OCI-LY1 (cell line): Measurements from ENCODE around the gene KRT73.

Experiments
- H2AFZ ChIP-seq: fragments of 200-600 bp; sonication (generic), shearing (Covaris generic); 2 replicates; pipeline ENCODE4 v1.6.0; 2014; ENCODE audit warnings: antibody characterized with exemption, mild to moderate bottlenecking, low read length
- H3F3A ChIP-seq: fragments of 200-600 bp; sonication (generic), shearing (Covaris generic); 2 replicates; pipeline ENCODE4 v1.6.0; 2014; ENCODE audit warnings: mild to moderate bottlenecking, antibody characterized with exemption, low read length, moderate library complexity; ENCODE audit not compliant: insufficient read depth
- H3K27ac ChIP-seq: fragments of 200-600 bp; sonication (generic); 2 replicates; pipeline ENCODE4 v1.5.1; 2014; ENCODE audit warnings: low read length, mixed run types, mild to moderate bottlenecking, low read depth; ENCODE audit not compliant: poor library complexity, severe bottlenecking
- H3K27me3 ChIP-seq: fragments of 200-600 bp; sonication (generic); 2 replicates; pipeline ENCODE4 v1.6.0; 2014; ENCODE audit warnings: antibody characterized with exemption, mild to moderate bottlenecking, low read length, moderate library complexity; ENCODE audit not compliant: insufficient read depth
- H3K36me3 ChIP-seq: fragments of 200-600 bp; sonication (generic); 2 replicates; pipeline ENCODE4 v1.6.1; 2014; ENCODE audit warnings: mild to moderate bottlenecking, antibody characterized with exemption, low read length, moderate library complexity, mixed read lengths; ENCODE audit not compliant: insufficient read depth
- H3K4me1 ChIP-seq: fragments of 200-600 bp; sonication (generic); 2 replicates; pipeline ENCODE4 v1.5.1; 2014; ENCODE audit warnings: mild to moderate bottlenecking, low read length, moderate library complexity; ENCODE audit not compliant: insufficient read depth, severe bottlenecking
- H3K4me2 ChIP-seq: fragments of 200-600 bp; sonication (generic), shearing (Covaris generic); 2 replicates; pipeline ENCODE4 v1.6.1; 2014; ENCODE audit warnings: low read length
- H3K4me3 ChIP-seq: fragments of 200-600 bp; sonication (generic); 2 replicates; pipeline ENCODE4 v1.5.1; 2014; ENCODE audit warnings: low read length, low read depth, mild to moderate bottlenecking, mixed read lengths; ENCODE audit not compliant: poor library complexity, severe bottlenecking
- H3K79me2 ChIP-seq: fragments of 200-600 bp; shearing (Covaris generic); 2 replicates; pipeline ENCODE4 v1.6.1; 2016; ENCODE audit warnings: mixed run types, low read length, mixed read lengths; ENCODE audit not compliant: insufficient read depth
- H3K9ac ChIP-seq: fragments of 200-600 bp; sonication (generic), shearing (Covaris generic); 2 replicates; pipeline ENCODE4 v1.6.1; 2014; ENCODE audit warnings: mild to moderate bottlenecking, low read length, mixed read lengths
- H3K9me2 ChIP-seq: fragments of 200-600 bp; sonication (generic), shearing (Covaris generic); 2 replicates; pipeline ENCODE4 v1.6.1; 2014; ENCODE audit warnings: low read depth, mild to moderate bottlenecking, low read length, mixed read lengths
- H3K9me3 ChIP-seq: fragments of 200-600 bp; shearing (Covaris generic); 2 replicates; pipeline ENCODE4 v1.6.1; 2014; ENCODE audit warnings: low read length, mixed read lengths
- H4K20me1 ChIP-seq: fragments of 200-600 bp; sonication (generic), shearing (Covaris generic); 2 replicates; pipeline ENCODE4 v1.6.0; 2016; ENCODE audit warnings: mild to moderate bottlenecking, low read length; ENCODE audit not compliant: insufficient read depth
- CTCF ChIP-seq: fragments of 200-600 bp; sonication (generic), shearing (Covaris generic); IDR thresholded peaks from 2 replicates; pipeline ENCODE4 v1.5.1; 2017; ENCODE audit warnings: mild to moderate bottlenecking, antibody characterized with exemption, low read length, moderate library complexity, mixed read lengths
- EZH2 ChIP-seq: fragments of 200-600 bp; sonication (generic), shearing (Covaris generic); IDR thresholded peaks from 2 replicates; pipeline ENCODE4 v1.8.0; 2017; ENCODE audit warnings: borderline replicate concordance, mixed run types, mild to moderate bottlenecking, antibody characterized with exemption, low read length, moderate library complexity, mixed read lengths

Gene KRT73

GRCh38 chr12:52614381-52615207 lies 3.8 kb downstream of the KRT73 start:
- H3K9me3 ChIP-seq: no peaks in the 10 kb centered on the region
- H3K4me3 ChIP-seq: no peak overlapping the region
- no peak overlapping the region for H2AFZ ChIP-seq
- no peaks in the 10 kb centered on the region for H3K4me1 ChIP-seq
- no peak overlapping the region for H3K4me2 ChIP-seq
- no peaks in the 10 kb centered on the region for H4K20me1 ChIP-seq
- H3F3A ChIP-seq: no peaks in the 10 kb centered on the region
- no peak overlapping the region for H3K27ac ChIP-seq
- H3K9ac ChIP-seq: no peak overlapping the region
- H3K79me2 ChIP-seq: no peaks in the 10 kb centered on the region
- TF ChIP-seq EZH2: no peak
- no peak for TF ChIP-seq CTCF
- no peaks in the 10 kb centered on the region for H3K36me3 ChIP-seq
- no peaks in the 10 kb centered on the region for H3K27me3 ChIP-seq
- H3K9me2 ChIP-seq: no peaks in the 10 kb centered on the region

- no peaks in the 10 kb centered on the region for H3K36me3 ChIP-seq
- H2AFZ ChIP-seq: no peak overlapping the region
- no peak overlapping the region for H3K4me2 ChIP-seq
- peaks cover 4% of the 10 kb centered on the region; the same call in 1 of the 2 replicates for H3K27me3 ChIP-seq
- no peaks in the 10 kb centered on the region for H3K79me2 ChIP-seq
- no peaks in the 10 kb centered on the region for H4K20me1 ChIP-seq
- H3K9me2 ChIP-seq: no peaks in the 10 kb centered on the region
- H3K4me3 ChIP-seq: no peak overlapping the region
- no peaks in the 10 kb centered on the region for H3F3A ChIP-seq
- H3K4me1 ChIP-seq: no peaks in the 10 kb centered on the region
- no peaks in the 10 kb centered on the region for H3K9me3 ChIP-seq
- TF ChIP-seq CTCF (no peak), EZH2 (no peak)
- H3K9ac ChIP-seq: no peak overlapping the region
- H3K27ac ChIP-seq: no peak overlapping the region
Observed at GRCh38 chr12:52613384-52614030, 4.9 kb downstream of the KRT73 start.

- Histone ChIP-seq H3K27ac (no peak overlapping the region), H3K36me3 (no peaks in the 10 kb centered on the region), H3K4me2 (no peak overlapping the region), H3K79me2 (no peaks in the 10 kb centered on the region), H3K9me2 (no peaks in the 10 kb centered on the region), H3K27me3 (peaks cover 4% of the 10 kb centered on the region; the same call in 1 of the 2 replicates), H2AFZ (no peak overlapping the region), H3K9ac (no peak overlapping the region), H3K9me3 (no peaks in the 10 kb centered on the region), H3K4me3 (no peak overlapping the region), H3F3A (no peaks in the 10 kb centered on the region), H4K20me1 (no peaks in the 10 kb centered on the region), H3K4me1 (no peaks in the 10 kb centered on the region)
- TF ChIP-seq EZH2: no peak
- no peak for TF ChIP-seq CTCF
Observed at GRCh38 chr12:52612431-52613383, 5.7 kb downstream of the KRT73 start.
